H9 (cell line): ENCODE data around the gene TMPRSS5. TPM values are rescaled to one million over a fixed set of nuclear protein-coding genes. Genes with fewer than 3 reads are reported as not detected.

Experiments used
- DNase-seq: peaks from one replicate; pipeline ENCODE4 v3.0.0-alpha.2; 2017
- H2AFZ ChIP-seq: one replicate; pipeline ENCODE4 v1.6.1; 2013; ENCODE audit warnings: mild to moderate bottlenecking, low read length, control low read depth, moderate library complexity
- H2AK5ac ChIP-seq: 2 replicates; pipeline ENCODE4 v1.6.1; 2013; ENCODE audit warnings: low read length, control low read depth, mixed read lengths; ENCODE audit not compliant: insufficient read length
- H2BK120ac ChIP-seq: one replicate; pipeline ENCODE4 v1.6.1; 2013; ENCODE audit warnings: low read depth, mild to moderate bottlenecking, low read length, control low read depth, inconsistent platforms; ENCODE audit not compliant: poor library complexity, severe bottlenecking
- H2BK12ac ChIP-seq: 2 replicates; pipeline ENCODE4 v1.6.1; 2013; ENCODE audit warnings: low read length, control low read depth, mixed read lengths, low read depth; ENCODE audit not compliant: insufficient read length
- H2BK15ac ChIP-seq: 2 replicates; pipeline ENCODE4 v1.6.1; 2013; ENCODE audit warnings: low read depth, low read length, control low read depth
- H2BK20ac ChIP-seq: one replicate; pipeline ENCODE4 v1.6.1; 2013; ENCODE audit warnings: low read depth, mild to moderate bottlenecking, low read length, control low read depth, inconsistent platforms; ENCODE audit not compliant: poor library complexity, severe bottlenecking
- H2BK5ac ChIP-seq: 2 replicates; pipeline ENCODE4 v1.6.1; 2013; ENCODE audit warnings: low read length, control low read depth, mixed read lengths; ENCODE audit not compliant: insufficient read length
- H3K14ac ChIP-seq: 2 replicates; pipeline ENCODE4 v1.6.1; 2013; ENCODE audit warnings: low read length, control low read depth; ENCODE audit not compliant: insufficient read depth
- H3K18ac ChIP-seq: 2 replicates; pipeline ENCODE4 v1.6.1; 2013; ENCODE audit warnings: low read depth, mild to moderate bottlenecking, mixed read lengths, low read length, control low read depth; ENCODE audit not compliant: insufficient read length
- H3K23ac ChIP-seq: 2 replicates; pipeline ENCODE4 v1.6.1; 2013; ENCODE audit warnings: low read length, control low read depth, mixed read lengths, low read depth; ENCODE audit not compliant: insufficient read length
- H3K23me2 ChIP-seq: 2 replicates; pipeline ENCODE4 v1.6.1; 2013; ENCODE audit warnings: low read depth, mild to moderate bottlenecking, mixed read lengths, low read length, control low read depth; ENCODE audit not compliant: insufficient read length, poor library complexity, severe bottlenecking
- H3K27ac ChIP-seq: 2 replicates; pipeline ENCODE4 v1.5.1; 2013; ENCODE audit warnings: low read length, control low read depth, mixed read lengths, low read depth; ENCODE audit not compliant: insufficient read length
- H3K27me3 ChIP-seq: 2 replicates; pipeline ENCODE4 v1.6.1; 2013; ENCODE audit warnings: low read length, control low read depth, inconsistent platforms; ENCODE audit not compliant: insufficient read depth
- H3K4ac ChIP-seq: 2 replicates; pipeline ENCODE4 v1.6.1; 2013; ENCODE audit warnings: low read depth, mild to moderate bottlenecking, control low read depth, inconsistent platforms, low read length, moderate library complexity
- H3K4me1 ChIP-seq: 2 replicates; pipeline ENCODE4 v1.6.1; 2013; ENCODE audit warnings: low read length, control low read depth, inconsistent platforms; ENCODE audit not compliant: insufficient read depth
- H3K4me2 ChIP-seq: 2 replicates; pipeline ENCODE4 v1.6.1; 2013; ENCODE audit warnings: low read length, control low read depth, mixed read lengths; ENCODE audit not compliant: insufficient read length, insufficient read depth
- H3K56ac ChIP-seq: 2 replicates; pipeline ENCODE4 v1.6.1; 2013; ENCODE audit warnings: low read depth, mild to moderate bottlenecking, mixed read lengths, low read length, control low read depth; ENCODE audit not compliant: insufficient read length
- H3K79me1 ChIP-seq: 2 replicates; pipeline ENCODE4 v1.6.1; 2013; ENCODE audit warnings: low read depth, mild to moderate bottlenecking, moderate library complexity, low read length, control low read depth, inconsistent platforms; ENCODE audit not compliant: insufficient read depth, poor library complexity, severe bottlenecking
- H3K79me2 ChIP-seq: 2 replicates; pipeline ENCODE4 v1.6.1; 2013; ENCODE audit warnings: low read length, control low read depth, inconsistent platforms; ENCODE audit not compliant: insufficient read depth
- H3K9ac ChIP-seq: 2 replicates; pipeline ENCODE4 v1.6.1; 2013; ENCODE audit warnings: low read length, control low read depth, mixed read lengths; ENCODE audit not compliant: insufficient read length; ENCODE audit errors: extremely low read depth
- H3K9me3 ChIP-seq: one replicate; pipeline ENCODE4 v1.6.1; 2013; ENCODE audit warnings: low read depth, low read length, inconsistent platforms; ENCODE audit not compliant: control insufficient read depth
- H3T11ph ChIP-seq: one replicate; pipeline ENCODE4 v1.6.1; 2013; ENCODE audit warnings: mild to moderate bottlenecking, low read length, control low read depth, inconsistent platforms
- H4K20me1 ChIP-seq: one replicate; pipeline ENCODE4 v1.6.1; 2013; ENCODE audit not compliant: control insufficient read depth, insufficient read length, insufficient read depth
- H4K5ac ChIP-seq: 2 replicates; pipeline ENCODE4 v1.6.1; 2013; ENCODE audit warnings: low read depth, mild to moderate bottlenecking, mixed read lengths, low read length, control low read depth; ENCODE audit not compliant: insufficient read length
- H4K8ac ChIP-seq: replicated peaks from 2 replicates; pipeline ENCODE4 v1.6.1; 2013; ENCODE audit warnings: low read length, control low read depth, mixed read lengths, low read depth; ENCODE audit not compliant: insufficient read length
- H4K91ac ChIP-seq: 2 replicates; pipeline ENCODE4 v1.6.1; 2013; ENCODE audit warnings: low read depth, mild to moderate bottlenecking, moderate library complexity, mixed read lengths, low read length, control low read depth; ENCODE audit not compliant: insufficient read length
- H3K27ac Mint-ChIP-seq, 3 experiments: 2 replicates in 2 of 3; 3 replicates in 1 of 3; pipeline ENCODE4 v1.8.0; 2020 to 2021; ENCODE audit warnings: mixed read lengths in 3 of 3, mild to moderate bottlenecking in 1 of 3, moderate library complexity in 1 of 3
- H3K27me3 Mint-ChIP-seq: 2 replicates; pipeline ENCODE4 v1.8.0; 2021; ENCODE audit warnings: low read depth, mild to moderate bottlenecking, moderate library complexity, mixed read lengths
- H3K36me3 Mint-ChIP-seq, 3 experiments: 2 replicates in 2 of 3; 3 replicates in 1 of 3; pipeline ENCODE4 v1.8.0; 2020 to 2021; ENCODE audit warnings: low read depth in 3 of 3, mixed read lengths in 3 of 3; ENCODE audit not compliant: insufficient read depth in 1 of 3
- H3K4me1 Mint-ChIP-seq, 2 experiments: 2 replicates each; pipeline ENCODE4 v1.8.0; 2020; ENCODE audit warnings: mixed read lengths in 2 of 2
- H3K4me3 Mint-ChIP-seq, 2 experiments: 2 replicates in 1 of 2; 3 replicates in 1 of 2; pipeline ENCODE4 v1.8.0; 2020 to 2021; ENCODE audit warnings: mild to moderate bottlenecking in 2 of 2, mixed read lengths in 2 of 2, moderate library complexity in 1 of 2
- H3K9me3 Mint-ChIP-seq, 2 experiments: 2 replicates in 1 of 2; 3 replicates in 1 of 2; pipeline ENCODE4 v1.8.0; 2020; ENCODE audit warnings: mild to moderate bottlenecking in 2 of 2, mixed read lengths in 2 of 2, moderate library complexity in 1 of 2
- WGBS: extraction: QIAGEN DNeasy Blood & Tissue Kit; methylation state at CpG from one replicate; pipeline ENCODE4 v1.1.7; 2013; ENCODE audit warnings: missing lambda C conversion rate, low lambda C conversion rate, mixed read lengths; ENCODE audit not compliant: insufficient read length; ENCODE audit errors: extremely low coverage; 5-methylcytosine and 5-hydroxymethylcytosine counted together
- total RNA-seq: library from RNA; stranded (reverse); gene quantifications from 2 replicates; pipeline ENCODE4 v1.2.1, GENCODE V29; 2021
- TF ChIP-seq, protein P1 (sequence below): fragments of 200-600 bp; sonication (generic); conservative IDR thresholded peaks from 3 replicates; pipeline ENCODE4 v1.8.0; 2021; ENCODE audit warnings: antibody characterized with exemption, mild to moderate bottlenecking

TMPRSS5 gene
- total RNA-seq, 1 experiment from 2014 or later = 0.37 TPM

DNA sequence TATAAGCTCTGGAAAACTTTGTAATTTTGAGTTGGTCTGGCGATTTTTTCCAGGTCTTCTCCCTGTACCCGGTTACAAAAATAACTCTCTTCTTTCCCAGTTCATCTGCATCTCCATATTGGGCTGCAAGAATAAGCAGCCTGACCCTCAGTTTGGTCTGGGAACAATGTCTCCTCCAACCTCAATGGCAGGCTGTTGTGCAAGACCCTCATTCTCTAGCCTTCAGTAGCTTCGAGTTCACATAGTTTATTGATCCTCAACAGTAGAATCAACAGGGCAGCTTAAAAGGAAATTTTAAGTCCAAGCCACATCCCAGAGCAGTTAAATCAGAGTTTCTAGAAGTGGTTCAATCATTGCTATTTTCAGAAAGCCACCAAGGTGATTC is 35.3 kb downstream of the TMPRSS5 start:
- H2BK15ac ChIP-seq = no peak overlapping the region
- no peaks in the 10 kb centered on the region for H3K23me2 ChIP-seq
- Mint-ChIP-seq H3K27ac (no peak overlapping the region), H3K27me3 (peaks cover 29% of the 10 kb centered on the region), H3K36me3 (peaks cover 3 to 16% (median 3%) of the 10 kb centered on the region in 3 experiments; a peak in 5 of 7 replicates), H3K9me3 (peaks cover 14 to 15% of the 10 kb centered on the region in 2 experiments), H3K4me3 (no peak overlapping the region), H3K4me1 (peaks cover 34 to 38% of the 10 kb centered on the region in 2 experiments)
- H3T11ph ChIP-seq = no peak overlapping the region
- H2BK120ac ChIP-seq = no peak overlapping the region
- H4K20me1 ChIP-seq = no peaks in the 10 kb centered on the region
- H3K4ac ChIP-seq = no peak overlapping the region
- H3K9ac ChIP-seq = no peak overlapping the region
- H3K79me2 ChIP-seq = no peaks in the 10 kb centered on the region
- H3K4me1 ChIP-seq = peaks cover 3% of the 10 kb centered on the region; the same call in 1 of the 2 replicates
- no peak overlapping the region for H4K91ac ChIP-seq
- H3K27me3 ChIP-seq = no peaks in the 10 kb centered on the region
- H3K18ac ChIP-seq = no peak overlapping the region
- no peak overlapping the region for H2AFZ ChIP-seq
- no peak for DNase-seq
- no peak overlapping the region for H3K14ac ChIP-seq
- H3K27ac ChIP-seq = no peak overlapping the region
- H4K5ac ChIP-seq = no peak overlapping the region
- no peak overlapping the region for H2AK5ac ChIP-seq
- no peak overlapping the region for H2BK12ac ChIP-seq
- no peak overlapping the region for H2BK5ac ChIP-seq
- TF ChIP-seq, protein P1, sequence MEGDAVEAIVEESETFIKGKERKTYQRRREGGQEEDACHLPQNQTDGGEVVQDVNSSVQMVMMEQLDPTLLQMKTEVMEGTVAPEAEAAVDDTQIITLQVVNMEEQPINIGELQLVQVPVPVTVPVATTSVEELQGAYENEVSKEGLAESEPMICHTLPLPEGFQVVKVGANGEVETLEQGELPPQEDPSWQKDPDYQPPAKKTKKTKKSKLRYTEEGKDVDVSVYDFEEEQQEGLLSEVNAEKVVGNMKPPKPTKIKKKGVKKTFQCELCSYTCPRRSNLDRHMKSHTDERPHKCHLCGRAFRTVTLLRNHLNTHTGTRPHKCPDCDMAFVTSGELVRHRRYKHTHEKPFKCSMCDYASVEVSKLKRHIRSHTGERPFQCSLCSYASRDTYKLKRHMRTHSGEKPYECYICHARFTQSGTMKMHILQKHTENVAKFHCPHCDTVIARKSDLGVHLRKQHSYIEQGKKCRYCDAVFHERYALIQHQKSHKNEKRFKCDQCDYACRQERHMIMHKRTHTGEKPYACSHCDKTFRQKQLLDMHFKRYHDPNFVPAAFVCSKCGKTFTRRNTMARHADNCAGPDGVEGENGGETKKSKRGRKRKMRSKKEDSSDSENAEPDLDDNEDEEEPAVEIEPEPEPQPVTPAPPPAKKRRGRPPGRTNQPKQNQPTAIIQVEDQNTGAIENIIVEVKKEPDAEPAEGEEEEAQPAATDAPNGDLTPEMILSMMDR = no peak
- no peak overlapping the region for H3K4me2 ChIP-seq
- no peak overlapping the region for H2BK20ac ChIP-seq
- no peaks in the 10 kb centered on the region for H3K79me1 ChIP-seq
- H3K56ac ChIP-seq = no peak overlapping the region
- H4K8ac ChIP-seq = no peak overlapping the region
- no CpG with 5 or more reads among the region's 3 CpGs for WGBS
- no peaks in the 10 kb centered on the region for H3K9me3 ChIP-seq
- H3K23ac ChIP-seq = no peak overlapping the region
